Tongue (tissue), 1 donor: Measurements from ENCODE around the gene KLK11. TPM values are rescaled to one million over a fixed set of nuclear protein-coding genes. Genes with fewer than 3 reads are reported as not detected.

ENCODE experiments used
- total RNA-seq: library from RNA; depleted of rRNA; stranded (reverse); fragments of >200 nt; gene quantifications from one replicate; pipeline ENCODE4 v1.2.3, GENCODE V29; 2014

The KLK11 gene
- total RNA-seq, 1 donor from 2014 or later, result 11.4 TPM

Other genes with a start within 250 kb of the KLK11 start
- gene ACP4, start 236.2 kb downstream of the KLK11 start, total RNA-seq, result not detected
- gene KLK1, start 202.8 kb downstream of the KLK11 start, total RNA-seq, result not detected
- not detected for gene KLK15, start 193.0 kb downstream of the KLK11 start, total RNA-seq
- not detected for gene KLK3, start 171.7 kb downstream of the KLK11 start, total RNA-seq
- gene KLK2, start 153.2 kb downstream of the KLK11 start, total RNA-seq, result not detected
- not detected for gene KLK4, start 115.2 kb downstream of the KLK11 start, total RNA-seq
- gene KLK5, start 73.6 kb downstream of the KLK11 start, total RNA-seq, result 1.1 TPM
- gene KLK6, start 57.0 kb downstream of the KLK11 start, total RNA-seq, result not detected
- gene KLK7, start 42.7 kb downstream of the KLK11 start, total RNA-seq, result 0.51 TPM
- 1.3 TPM for gene KLK8, start 25.0 kb downstream of the KLK11 start, total RNA-seq
- 13.8 TPM for gene KLK10, start 6.9 kb downstream of the KLK11 start, total RNA-seq
- gene KLK12, start 8.4 kb upstream of the KLK11 start, total RNA-seq, result 7.2 TPM
- gene KLK13, start 38.5 kb upstream of the KLK11 start, total RNA-seq, result 4.8 TPM
- gene KLK14, start 56.3 kb upstream of the KLK11 start, total RNA-seq, result 0.72 TPM
- gene CTU1, start 81.8 kb upstream of the KLK11 start, total RNA-seq, result 6.1 TPM
- 0.21 TPM for gene SIGLEC9, start 98.3 kb upstream of the KLK11 start, total RNA-seq
- not detected for gene SIGLEC7, start 115.7 kb upstream of the KLK11 start, total RNA-seq
- gene CD33, start 198.5 kb upstream of the KLK11 start, total RNA-seq, result 3.5 TPM
- gene SIGLECL1, start 224.5 kb upstream of the KLK11 start, total RNA-seq, result not detected